HCT116 (cell line): Measurements from ENCODE around the gene NOS3. TPM values are rescaled to one million over a fixed set of nuclear protein-coding genes. Genes with fewer than 3 reads are reported as not detected.

Experiments used
- ATAC-seq: fragments of 200-7000 bp; cut with Tn5 transposase; 2 replicates; pipeline ENCODE4 v1.9.1; 2020; ENCODE audit warnings: mild to moderate bottlenecking, moderate library complexity
- BruUV-seq: library from RNA; stranded (reverse); fragments of 400-500 nt; replicated peaks from 2 replicates; lab custom pipeline; 2021; lab: Mats Ljungman, UMichigan
- CTCF ChIA-PET: fragments of 300-600 bp; sonication (Branson Sonifier 250); formaldehyde crosslinking; loops from one replicate; lab custom pipeline; 2021; ENCODE audit warnings: antibody characterized with exemption; lab: Charles Lee
- POLR2A ChIA-PET: fragments of 300-600, 350-600 bp; sonication (Branson Sonifier 250); formaldehyde crosslinking; loops from one replicate; lab custom pipeline; 2021; ENCODE audit warnings: antibody characterized with exemption; lab: Charles Lee
- RAD21 ChIA-PET, 2 experiments: fragments of 300-600 bp; sonication (Branson Sonifier 250); formaldehyde crosslinking; loops; one replicate each; lab custom pipeline; 2023; ENCODE audit warnings: low total read pairs in 2 of 2; ENCODE audit not compliant: uncharacterized antibody in 2 of 2, unreplicated experiment in 2 of 2, low non-redundant PET in 1 of 2; lab: Charles Lee
- DNase-seq: peaks from one replicate; pipeline ENCODE4 v3.0.0-alpha.2; 2010; ENCODE audit warnings: low read depth, low spot score
- H2AFZ ChIP-seq: fragments of 200-600 bp; shearing (Covaris generic), sonication (generic); 2 replicates; pipeline ENCODE4 v1.6.1; 2017; ENCODE audit warnings: low read depth, mixed run types, mixed read lengths, antibody characterized with exemption, low read length; ENCODE audit not compliant: poor library complexity, severe bottlenecking
- H3K27ac ChIP-seq: 2 replicates; pipeline ENCODE4 v1.5.1; 2012; ENCODE audit warnings: low read depth, low read length
- H3K27me3 ChIP-seq: fragments of 200-600 bp; sonication (generic); 2 replicates; pipeline ENCODE4 v1.6.1; 2016; ENCODE audit warnings: mixed run types, low read length, mixed read lengths; ENCODE audit not compliant: insufficient read depth
- H3K36me3 ChIP-seq, 2 experiments: fragments of 200-500 bp in 1 of 2; fragments of 200-600 bp in 1 of 2; sonication (Bioruptor generic) in 1 of 2; sonication (generic) in 1 of 2; 2 replicates each; pipeline versions ENCODE4 v1.5.1 to v1.6.1; 2014 to 2016; ENCODE audit warnings: low read length in 2 of 2, inconsistent platforms in 1 of 2, mixed read lengths in 1 of 2, mixed run types in 1 of 2; ENCODE audit not compliant: insufficient read depth in 2 of 2, control insufficient read depth in 1 of 2
- H3K4me1 ChIP-seq, 2 experiments: fragments of 200-600 bp in 1 of 2; sonication (generic) in 1 of 2; 2 replicates each; pipeline versions ENCODE4 v1.5.1 to v1.6.1; 2012 to 2017; ENCODE audit warnings: low read length in 2 of 2, inconsistent platforms in 1 of 2, mild to moderate bottlenecking in 1 of 2, mixed read lengths in 1 of 2, mixed run types in 1 of 2, moderate library complexity in 1 of 2; ENCODE audit not compliant: insufficient read depth in 2 of 2, control insufficient read depth in 1 of 2
- H3K4me2 ChIP-seq: fragments of 200-600 bp; sonication (generic); 2 replicates; pipeline ENCODE4 v1.6.1; 2017; ENCODE audit warnings: mixed run types, low read length, mixed read lengths
- H3K4me3 ChIP-seq, 2 experiments: fragments of 200-600 bp in 1 of 2; sonication (generic) in 1 of 2; replicated peaks in 1 of 2; 2 replicates each; pipeline ENCODE4 v1.5.1; 2011 to 2016; ENCODE audit warnings: low read length in 2 of 2, control low read depth in 1 of 2, low read depth in 1 of 2, mild to moderate bottlenecking in 1 of 2, mixed read lengths in 1 of 2, mixed run types in 1 of 2
- H3K79me2 ChIP-seq: fragments of 200-600 bp; sonication (generic); 2 replicates; pipeline ENCODE4 v1.6.1; 2017; ENCODE audit warnings: mild to moderate bottlenecking, mixed run types, low read length, moderate library complexity, mixed read lengths; ENCODE audit not compliant: insufficient read depth
- H3K9ac ChIP-seq: fragments of 200-600 bp; sonication (generic); 2 replicates; pipeline ENCODE4 v1.6.1; 2016; ENCODE audit warnings: low read length, mixed read lengths
- H3K9me2 ChIP-seq: fragments of 200-600 bp; sonication (generic), shearing (Covaris generic); 2 replicates; pipeline ENCODE4 v1.6.1; 2017; ENCODE audit warnings: mixed run types, mild to moderate bottlenecking, moderate library complexity; ENCODE audit not compliant: insufficient read depth
- H3K9me3 ChIP-seq, 2 experiments: fragments of 200-500 bp in 1 of 2; fragments of 200-600 bp in 1 of 2; sonication (Bioruptor generic) in 1 of 2; sonication (generic) in 1 of 2; 2 replicates each; pipeline ENCODE4 v1.6.1; 2014 to 2017; ENCODE audit warnings: low read length in 2 of 2, mixed read lengths in 2 of 2, inconsistent platforms in 1 of 2, low read depth in 1 of 2, mild to moderate bottlenecking in 1 of 2, mixed run types in 1 of 2, moderate library complexity in 1 of 2; ENCODE audit not compliant: control insufficient read depth in 1 of 2, insufficient read depth in 1 of 2
- H4K20me1 ChIP-seq: fragments of 200-600 bp; sonication (generic), shearing (Covaris generic); 2 replicates; pipeline ENCODE4 v1.6.1; 2017; ENCODE audit warnings: mixed run types, mild to moderate bottlenecking, moderate library complexity; ENCODE audit not compliant: insufficient read depth
- ATF3 ChIP-seq: IDR thresholded peaks from 2 replicates; pipeline ENCODE4 v1.6.1; 2012
- CBX3 ChIP-seq: IDR thresholded peaks from 2 replicates; pipeline ENCODE4 v1.6.1; 2012; ENCODE audit warnings: low read depth
- CEBPB ChIP-seq: IDR thresholded peaks from 2 replicates; pipeline ENCODE4 v1.6.1; 2012; ENCODE audit warnings: low read depth
- CTCF ChIP-seq, 3 experiments: fragments of 200-600 bp in 1 of 3; sonication (generic) in 1 of 3; IDR thresholded peaks in 2 of 3; conservative IDR thresholded peaks in 1 of 3; 2 replicates each; pipeline ENCODE4 v1.5.1; 2012 to 2017; ENCODE audit warnings: low read depth in 2 of 3, low read length in 2 of 3, antibody characterized with exemption in 1 of 3, borderline replicate concordance in 1 of 3, control low read depth in 1 of 3, mild to moderate bottlenecking in 1 of 3, mixed read lengths in 1 of 3, mixed run types in 1 of 3, moderate library complexity in 1 of 3; ENCODE audit not compliant: insufficient read depth in 1 of 3
- EGR1 ChIP-seq: IDR thresholded peaks from 2 replicates; pipeline ENCODE4 v1.6.1; 2012; ENCODE audit warnings: low read depth
- ELF1 ChIP-seq: IDR thresholded peaks from 2 replicates; pipeline ENCODE4 v1.6.1; 2012; ENCODE audit warnings: low read depth, borderline replicate concordance
- EZH2 ChIP-seq: fragments of 200-600 bp; sonication (generic); IDR thresholded peaks from 2 replicates; pipeline ENCODE4 v1.6.1; 2017; ENCODE audit warnings: antibody characterized with exemption, mixed run types
- MAX ChIP-seq: IDR thresholded peaks from 2 replicates; pipeline ENCODE4 v1.6.1; 2012
- POLR2A ChIP-seq: IDR thresholded peaks from 2 replicates; pipeline ENCODE4 v1.7.0; 2011; ENCODE audit warnings: borderline replicate concordance; ENCODE audit not compliant: insufficient read depth, insufficient read length; ENCODE audit errors: extremely low read depth
- SIN3A ChIP-seq: IDR thresholded peaks from 2 replicates; pipeline ENCODE4 v1.6.1; 2012; ENCODE audit warnings: low read depth
- SP1 ChIP-seq: IDR thresholded peaks from 2 replicates; pipeline ENCODE4 v1.6.1; 2012; ENCODE audit warnings: low read depth
- SRF ChIP-seq: IDR thresholded peaks from 2 replicates; pipeline ENCODE4 v1.6.1; 2012; ENCODE audit warnings: low read depth
- TCF7L2 ChIP-seq: IDR thresholded peaks from 2 replicates; pipeline ENCODE4 v1.7.0; 2011; ENCODE audit warnings: borderline replicate concordance, inconsistent platforms; ENCODE audit not compliant: insufficient read depth, insufficient read length; ENCODE audit errors: extremely low read depth
- YY1 ChIP-seq: IDR thresholded peaks from 2 replicates; pipeline ENCODE4 v1.6.1; 2011; ENCODE audit warnings: low read length, low read depth, moderate library complexity, mild to moderate bottlenecking; ENCODE audit not compliant: insufficient replicate concordance; ENCODE audit errors: extremely low read depth
- intact Hi-C: fragments of 100-400 bp; cut with micrococcal nuclease; formaldehyde crosslinking; loops from 2 replicates; pipeline ENCODE4 v1.10.0; 2022
- total RNA-seq: library from RNA; stranded (reverse); gene quantifications from one replicate; pipeline ENCODE4 v1.2.1, GENCODE V29; 2021; ENCODE audit not compliant: unreplicated experiment
- TF ChIP-seq, protein P1 (sequence below): IDR thresholded peaks from 2 replicates; pipeline ENCODE4 v1.6.1; 2011; ENCODE audit warnings: mild to moderate bottlenecking, low read length, moderate library complexity; ENCODE audit not compliant: insufficient replicate concordance; ENCODE audit errors: extremely low read depth

NOS3 gene
- total RNA-seq, 1 experiment from 2014 or later, result 35.8 TPM

- Histone ChIP-seq H3K9me2 (no peaks in the 10 kb centered on the region), H3K9me3 (no peaks in the 10 kb centered on the region), H3K79me2 (no peaks in the 10 kb centered on the region), H3K9ac (no peak overlapping the region), H3K27me3 (no peaks in the 10 kb centered on the region), H4K20me1 (no peaks in the 10 kb centered on the region), H3K27ac (no peak overlapping the region), H3K36me3 (no peaks in the 10 kb centered on the region), H2AFZ (no peak overlapping the region), H3K4me1 (peaks cover 11 to 12% of the 10 kb centered on the region in 2 experiments), H3K4me3 (no peak overlapping the region), H3K4me2 (no peak overlapping the region)
- TF ChIP-seq TCF7L2 (no peak), MAX (no peak), EGR1 (no peak), ELF1 (no peak), CEBPB (no peak), SIN3A (no peak), POLR2A (no peak), YY1 (no peak), CTCF (IDR thresholded peaks at IDR 0.05 in 2 of 3, conservative IDR thresholded peaks at IDR 0.05 in 1 of 3; ENCODE audit: borderline replicate concordance in 1 of 3, insufficient read depth in 1 of 3, low read depth in 2 of 3, low read length in 2 of 3) (no peak), CBX3 (no peak), ATF3 (no peak), SRF (no peak), SP1 (no peak), EZH2 (no peak)
- TF ChIP-seq, protein P1, sequence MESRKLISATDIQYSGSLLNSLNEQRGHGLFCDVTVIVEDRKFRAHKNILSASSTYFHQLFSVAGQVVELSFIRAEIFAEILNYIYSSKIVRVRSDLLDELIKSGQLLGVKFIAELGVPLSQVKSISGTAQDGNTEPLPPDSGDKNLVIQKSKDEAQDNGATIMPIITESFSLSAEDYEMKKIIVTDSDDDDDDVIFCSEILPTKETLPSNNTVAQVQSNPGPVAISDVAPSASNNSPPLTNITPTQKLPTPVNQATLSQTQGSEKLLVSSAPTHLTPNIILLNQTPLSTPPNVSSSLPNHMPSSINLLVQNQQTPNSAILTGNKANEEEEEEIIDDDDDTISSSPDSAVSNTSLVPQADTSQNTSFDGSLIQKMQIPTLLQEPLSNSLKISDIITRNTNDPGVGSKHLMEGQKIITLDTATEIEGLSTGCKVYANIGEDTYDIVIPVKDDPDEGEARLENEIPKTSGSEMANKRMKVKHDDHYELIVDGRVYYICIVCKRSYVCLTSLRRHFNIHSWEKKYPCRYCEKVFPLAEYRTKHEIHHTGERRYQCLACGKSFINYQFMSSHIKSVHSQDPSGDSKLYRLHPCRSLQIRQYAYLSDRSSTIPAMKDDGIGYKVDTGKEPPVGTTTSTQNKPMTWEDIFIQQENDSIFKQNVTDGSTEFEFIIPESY, result no peak
- POLR2A ChIA-PET, result no interaction called here
- ATAC-seq (no peak), DNase-seq (no peak)
- BruUV-seq, result no TSS peak
- CTCF ChIA-PET, result no interaction called here
- intact Hi-C loops, result no loop called here
- RAD21 ChIA-PET, result no interaction called here
Observed at GRCh38 chr7:151043959-151044358, 53.1 kb downstream of the NOS3 start.
